Uterus (tissue), 2 donors: ENCODE measurements around the gene MASP2.
"Not testable (repeated sequence)": the region's sequence is repeated elsewhere in the genome, so short reads cannot be mapped to it uniquely, and the experiment has no call there.

Experiments used
- CTCF ChIP-seq, 4 experiments: fragments of 200-600 bp in 2 of 4; fragments of 450-650 bp in 2 of 4; sonication (generic) in 2 of 4; IDR thresholded peaks; one replicate each; pipeline ENCODE4 v1.5.1; 2016 to 2019; ENCODE audit warnings: antibody characterized with exemption in 4 of 4, mild to moderate bottlenecking in 2 of 4, moderate library complexity in 1 of 4
- POLR2A ChIP-seq, 2 donors: fragments of 450-650 bp; IDR thresholded peaks; one replicate each; pipeline ENCODE4 v1.6.1; 2016; ENCODE audit warnings: antibody characterized with exemption in 2 of 2, mild to moderate bottlenecking in 1 of 2, moderate library complexity in 1 of 2

- not testable (repeated sequence) for TF ChIP-seq CTCF, POLR2A (IDR thresholded peaks at IDR 0.05)
Measured at GRCh38 chr1:11063937-11064537, 17.0 kb upstream of the MASP2 start.
